DMS53 (cell line): ENCODE data around the gene JOSD2.
A peak's percentile ranks its signal among the peaks of the same experiment; 100 is the strongest.

Experiments used
- DNase-seq: peaks from one replicate; lab custom pipeline; 2025; lab: John Stamatoyannopoulos, UW

The JOSD2 gene

GRCh38 chr19:50514346-50515167 is 3.6 kb upstream of the JOSD2 start:
- peak; percentile 67 for DNase-seq

- DNase-seq: peak; percentile 28
Measured at GRCh38 chr19:50513746-50514345, 2.9 kb upstream of the JOSD2 start, which contains the start of gene ASPDH. ASPDH (minus strand) TSS chr19:50513913; CDS start chr19:50513823, 90 bp downstream.

GRCh38 chr19:50512999-50513745 is 2.2 kb upstream of the JOSD2 start:
- DNase-seq: no peak

GRCh38 chr19:50512112-50512998 is 1.4 kb upstream of the JOSD2 start:
- no peak for DNase-seq

GRCh38 chr19:50510700-50511068 is 307 bp downstream of the JOSD2 start:
- no peak for DNase-seq

GRCh38 chr19:50510121-50510670 is 795 bp downstream of the JOSD2 start:
- no peak for DNase-seq

GRCh38 chr19:50509366-50509765 is 1.6 kb downstream of the JOSD2 start:
- no peak for DNase-seq

- DNase-seq: no peak
Measured at GRCh38 chr19:50508843-50509190, 2.2 kb downstream of the JOSD2 start.

GRCh38 chr19:50507376-50507775 is 3.6 kb downstream of the JOSD2 start:
- DNase-seq: no peak

GRCh38 chr19:50506700-50507099 is 4.3 kb downstream of the JOSD2 start:
- DNase-seq: no peak

GRCh38 chr19:50505856-50506611 is 5.0 kb downstream of the JOSD2 start:
- DNase-seq: no peak

- no peak for DNase-seq
Measured at GRCh38 chr19:50501568-50502475, 9.2 kb downstream of the JOSD2 start.

- no peak for DNase-seq
Measured at GRCh38 chr19:50501186-50501567, 9.8 kb downstream of the JOSD2 start.

GRCh38 chr19:50500753-50501151 is 10.2 kb downstream of the JOSD2 start:
- DNase-seq: no peak

GRCh38 chr19:50500060-50500752 is 10.8 kb downstream of the JOSD2 start:
- DNase-seq: peak; percentile 42

- no peak for DNase-seq
Measured at GRCh38 chr19:50498219-50499056, 12.6 kb downstream of the JOSD2 start.

GRCh38 chr19:50497022-50497405 is 14.0 kb downstream of the JOSD2 start:
- no peak for DNase-seq
